Osteocyte (in vitro differentiated cells): ENCODE measurements around the gene TPK1. TPM values are rescaled to one million over a fixed set of nuclear protein-coding genes. Genes with fewer than 3 reads are reported as not detected.

Source experiments
- DNase-seq: peaks from one replicate; pipeline ENCODE4 v3.0.0; 2021; ENCODE audit warnings: mixed read lengths; ENCODE audit not compliant: unreplicated experiment; ENCODE audit errors: extremely low spot score
- H3K27ac Mint-ChIP-seq: one replicate; pipeline ENCODE4 v1.8.0; 2021; ENCODE audit warnings: mild to moderate bottlenecking, mixed read lengths; ENCODE audit not compliant: unreplicated experiment
- H3K27me3 Mint-ChIP-seq: one replicate; pipeline ENCODE4 v1.8.0; 2021; ENCODE audit warnings: mixed read lengths; ENCODE audit not compliant: unreplicated experiment
- H3K36me3 Mint-ChIP-seq: one replicate; pipeline ENCODE4 v1.8.0; 2021; ENCODE audit warnings: mixed read lengths; ENCODE audit not compliant: unreplicated experiment
- H3K4me1 Mint-ChIP-seq: one replicate; pipeline ENCODE4 v1.8.0; 2021; ENCODE audit warnings: mixed read lengths; ENCODE audit not compliant: unreplicated experiment
- H3K4me3 Mint-ChIP-seq: one replicate; pipeline ENCODE4 v1.8.0; 2021; ENCODE audit warnings: mild to moderate bottlenecking, moderate library complexity, mixed read lengths; ENCODE audit not compliant: unreplicated experiment
- H3K9me3 Mint-ChIP-seq: one replicate; pipeline ENCODE4 v1.8.0; 2021; ENCODE audit warnings: mixed read lengths; ENCODE audit not compliant: unreplicated experiment
- CTCF ChIP-seq: fragments of 200-600 bp; sonication (generic); IDR thresholded peaks from 2 replicates; pipeline ENCODE4 v1.5.0; 2021; ENCODE audit warnings: antibody characterized with exemption, mild to moderate bottlenecking, moderate library complexity
- total RNA-seq: library from RNA; stranded (reverse); gene quantifications from 2 replicates; pipeline ENCODE4 v1.2.1, GENCODE V29; 2021

The TPK1 gene
- total RNA-seq, 1 donor from 2014 or later: 5.6 TPM

DNA sequence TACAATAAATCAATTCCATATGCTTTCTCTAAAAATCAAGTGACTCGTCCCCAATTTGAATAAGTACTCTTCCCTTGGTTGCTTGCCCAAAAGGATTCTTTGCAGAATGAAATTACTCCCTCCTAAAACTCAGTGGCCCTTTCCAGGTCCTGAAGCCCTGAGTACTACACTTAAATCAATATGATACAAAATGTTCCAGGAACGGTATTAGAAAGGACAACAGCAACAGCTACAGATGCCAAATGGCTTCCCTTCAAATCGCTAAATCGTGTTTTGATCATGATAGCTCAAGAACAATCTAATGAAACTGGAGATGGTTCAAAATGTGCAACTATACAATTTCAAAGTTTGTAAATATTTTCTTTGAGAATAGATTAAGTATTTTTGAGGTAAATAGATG, 59.4 kb downstream of the TPK1 start:
- no peak for DNase-seq
- no peak overlapping the region for H3K27ac Mint-ChIP-seq
- H3K27me3 Mint-ChIP-seq: peaks cover 3% of the 10 kb centered on the region
- H3K4me3 Mint-ChIP-seq: no peak overlapping the region
- no peaks in the 10 kb centered on the region for H3K9me3 Mint-ChIP-seq
- TF ChIP-seq CTCF: no peak
- H3K4me1 Mint-ChIP-seq: no peaks in the 10 kb centered on the region
- H3K36me3 Mint-ChIP-seq: no peaks in the 10 kb centered on the region

DNA sequence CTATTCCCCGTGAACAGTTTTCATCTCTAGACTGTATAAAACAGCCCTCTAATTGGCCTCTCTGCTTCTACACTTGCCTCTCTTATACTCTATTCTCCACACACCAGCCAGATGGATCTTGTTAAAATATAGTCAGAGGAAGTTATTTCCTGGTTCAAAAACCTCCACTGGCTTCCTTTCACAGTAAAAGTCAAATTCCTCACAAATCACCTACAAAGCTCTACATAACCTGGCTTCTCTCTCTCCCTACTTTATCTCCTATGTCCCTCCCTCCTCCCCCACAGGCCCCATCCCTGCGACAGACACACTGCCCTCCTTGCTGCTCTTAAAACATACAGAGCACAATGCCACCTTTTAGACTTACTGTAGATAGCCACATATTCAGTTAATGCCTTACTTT, 60.1 kb downstream of the TPK1 start:
- no peak overlapping the region for H3K4me3 Mint-ChIP-seq
- DNase-seq: no peak
- H3K9me3 Mint-ChIP-seq: no peaks in the 10 kb centered on the region
- H3K27me3 Mint-ChIP-seq: peaks cover 3% of the 10 kb centered on the region
- H3K27ac Mint-ChIP-seq: no peak overlapping the region
- TF ChIP-seq CTCF: no peak
- H3K36me3 Mint-ChIP-seq: no peaks in the 10 kb centered on the region
- H3K4me1 Mint-ChIP-seq: no peaks in the 10 kb centered on the region

- Mint-ChIP-seq H3K27me3 (peaks cover 3% of the 10 kb centered on the region), H3K27ac (no peak overlapping the region), H3K36me3 (no peaks in the 10 kb centered on the region), H3K4me1 (no peaks in the 10 kb centered on the region), H3K9me3 (no peaks in the 10 kb centered on the region), H3K4me3 (no peak overlapping the region)
- DNase-seq: no peak
- no peak for TF ChIP-seq CTCF
These were observed 63.9 kb downstream of the TPK1 start for GRCh38 chr7:144771927-144772326.

GRCh38 chr7:144771174-144771573, 64.7 kb downstream of the TPK1 start:
- no peaks in the 10 kb centered on the region for H3K36me3 Mint-ChIP-seq
- H3K27me3 Mint-ChIP-seq: peaks cover 3% of the 10 kb centered on the region
- H3K4me1 Mint-ChIP-seq: no peaks in the 10 kb centered on the region
- TF ChIP-seq CTCF: no peak
- no peak overlapping the region for H3K4me3 Mint-ChIP-seq
- H3K9me3 Mint-ChIP-seq: no peaks in the 10 kb centered on the region
- no peak for DNase-seq
- no peak overlapping the region for H3K27ac Mint-ChIP-seq

DNA sequence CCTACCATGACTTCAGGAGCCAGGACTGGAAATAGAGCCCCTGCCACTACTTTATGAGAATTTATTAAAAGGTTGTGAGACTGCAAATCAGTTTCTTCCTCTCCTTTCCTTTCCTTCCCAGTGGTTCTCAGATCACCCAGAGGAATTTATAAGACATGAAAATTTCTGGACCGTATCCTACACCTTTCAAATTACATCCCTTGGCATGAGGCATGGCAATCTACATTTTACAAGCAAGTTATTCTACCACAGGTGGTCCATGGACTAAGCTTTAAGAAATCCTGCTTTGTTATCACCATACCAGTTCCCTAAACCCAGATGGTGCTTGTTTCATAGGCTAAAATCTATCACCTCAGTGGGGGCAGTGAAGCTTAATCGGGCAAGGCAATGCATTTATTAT, 66.5 kb downstream of the TPK1 start:
- H3K9me3 Mint-ChIP-seq: no peaks in the 10 kb centered on the region
- no peak overlapping the region for H3K27ac Mint-ChIP-seq
- no peak for TF ChIP-seq CTCF
- H3K36me3 Mint-ChIP-seq: no peaks in the 10 kb centered on the region
- no peaks in the 10 kb centered on the region for H3K4me1 Mint-ChIP-seq
- no peaks in the 10 kb centered on the region for H3K27me3 Mint-ChIP-seq
- DNase-seq: no peak
- H3K4me3 Mint-ChIP-seq: no peak overlapping the region
